Ishikawa (cell line): ENCODE measurements around the gene NRCAM.

ENCODE experiments used
- CREB1 ChIP-seq: IDR thresholded peaks from 2 replicates; pipeline ENCODE4 v1.6.1; 2012; ENCODE audit warnings: low read depth
- EP300 ChIP-seq: IDR thresholded peaks from 2 replicates; pipeline ENCODE4 v1.6.1; 2012; ENCODE audit warnings: borderline replicate concordance
- FOXM1 ChIP-seq: IDR thresholded peaks from 2 replicates; pipeline ENCODE4 v1.6.1; 2012; ENCODE audit warnings: low read depth, borderline replicate concordance
- RAD21 ChIP-seq: IDR thresholded peaks from 2 replicates; pipeline ENCODE4 v1.6.1; 2012; ENCODE audit warnings: low read depth
- REST ChIP-seq: IDR thresholded peaks from 2 replicates; pipeline ENCODE4 v1.6.1; 2012; ENCODE audit warnings: low read depth, mild to moderate bottlenecking
- TEAD4 ChIP-seq: IDR thresholded peaks from 2 replicates; pipeline ENCODE4 v1.6.1; 2012
- YY1 ChIP-seq: IDR thresholded peaks from 2 replicates; pipeline ENCODE4 v1.6.1; 2012; ENCODE audit warnings: low read depth
- TF ChIP-seq, protein P1 (sequence below): IDR thresholded peaks from 2 replicates; pipeline ENCODE4 v1.6.1; 2012

- no peak for TF ChIP-seq YY1
- TF ChIP-seq EP300, result no peak
- TF ChIP-seq, protein P1, sequence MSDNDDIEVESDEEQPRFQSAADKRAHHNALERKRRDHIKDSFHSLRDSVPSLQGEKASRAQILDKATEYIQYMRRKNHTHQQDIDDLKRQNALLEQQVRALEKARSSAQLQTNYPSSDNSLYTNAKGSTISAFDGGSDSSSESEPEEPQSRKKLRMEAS, result no peak
- TF ChIP-seq CREB1, result no peak
- TF ChIP-seq TEAD4, result no peak
- TF ChIP-seq REST, result no peak
- no peak for TF ChIP-seq RAD21
- no peak for TF ChIP-seq FOXM1
These were observed 19.3 kb downstream of the NRCAM start for GRCh38 chr7:108436906-108437305.
